ENCODE measurements around the gene RYR2.
A peak's percentile ranks its signal among the peaks of the same experiment; 100 is the strongest.

Gene RYR2

DNA sequence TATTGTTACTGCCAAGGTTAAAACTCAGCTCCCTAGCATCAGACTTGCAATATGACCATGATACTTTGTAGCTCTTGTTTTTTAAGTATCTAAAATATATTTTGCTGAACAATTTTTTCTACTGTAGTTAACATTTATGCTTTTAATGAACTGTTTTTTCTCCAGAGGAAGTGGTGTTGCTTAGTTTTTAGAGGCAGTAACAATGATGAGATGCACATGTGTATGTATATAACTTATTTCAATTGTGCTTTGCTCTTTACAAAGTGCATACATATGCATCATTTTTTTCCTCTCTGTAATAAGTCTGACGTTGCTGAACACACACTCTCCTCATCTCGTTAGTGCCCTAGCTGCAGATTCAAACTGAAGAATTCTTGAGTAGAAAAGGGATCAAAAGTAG, 430.0 kb downstream of the RYR2 start:
- TF ChIP-seq, protein P1, sequence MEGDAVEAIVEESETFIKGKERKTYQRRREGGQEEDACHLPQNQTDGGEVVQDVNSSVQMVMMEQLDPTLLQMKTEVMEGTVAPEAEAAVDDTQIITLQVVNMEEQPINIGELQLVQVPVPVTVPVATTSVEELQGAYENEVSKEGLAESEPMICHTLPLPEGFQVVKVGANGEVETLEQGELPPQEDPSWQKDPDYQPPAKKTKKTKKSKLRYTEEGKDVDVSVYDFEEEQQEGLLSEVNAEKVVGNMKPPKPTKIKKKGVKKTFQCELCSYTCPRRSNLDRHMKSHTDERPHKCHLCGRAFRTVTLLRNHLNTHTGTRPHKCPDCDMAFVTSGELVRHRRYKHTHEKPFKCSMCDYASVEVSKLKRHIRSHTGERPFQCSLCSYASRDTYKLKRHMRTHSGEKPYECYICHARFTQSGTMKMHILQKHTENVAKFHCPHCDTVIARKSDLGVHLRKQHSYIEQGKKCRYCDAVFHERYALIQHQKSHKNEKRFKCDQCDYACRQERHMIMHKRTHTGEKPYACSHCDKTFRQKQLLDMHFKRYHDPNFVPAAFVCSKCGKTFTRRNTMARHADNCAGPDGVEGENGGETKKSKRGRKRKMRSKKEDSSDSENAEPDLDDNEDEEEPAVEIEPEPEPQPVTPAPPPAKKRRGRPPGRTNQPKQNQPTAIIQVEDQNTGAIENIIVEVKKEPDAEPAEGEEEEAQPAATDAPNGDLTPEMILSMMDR (IDR thresholded peaks at IDR 0.05; ENCODE audit: insufficient read depth, low read depth, low read length, missing control alignments) = no peak
- DNase-seq (ENCODE audit: low read depth) = no peak
- no peak overlapping the region for H3K4me3 ChIP-seq (ENCODE audit: low read depth, low read length)

DNA sequence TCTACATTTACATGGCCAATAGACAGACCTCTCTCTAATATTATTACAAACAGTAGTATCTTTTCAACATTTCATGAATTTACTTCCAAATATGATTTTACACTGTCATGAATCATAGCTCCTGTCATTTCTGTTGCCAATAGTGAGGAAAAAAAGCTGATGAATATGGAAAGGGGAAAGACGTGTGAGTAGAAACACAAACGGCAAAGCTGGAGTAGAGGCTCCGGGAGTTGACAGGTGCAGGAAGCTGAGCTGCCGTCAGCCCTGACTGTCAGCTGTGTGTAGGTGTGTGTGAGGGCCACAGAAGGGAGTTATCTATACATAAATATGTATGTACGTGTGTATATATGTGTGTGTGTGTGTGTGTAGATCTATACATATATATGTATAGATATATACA, 431.9 kb downstream of the RYR2 start:
- no peak overlapping the region for H3K4me3 ChIP-seq (ENCODE audit: low read depth, low read length)
- DNase-seq (ENCODE audit: low read depth) = no peak
- TF ChIP-seq, protein P1 (IDR thresholded peaks at IDR 0.05; ENCODE audit: insufficient read depth, low read depth, low read length, missing control alignments) = no peak

DNA sequence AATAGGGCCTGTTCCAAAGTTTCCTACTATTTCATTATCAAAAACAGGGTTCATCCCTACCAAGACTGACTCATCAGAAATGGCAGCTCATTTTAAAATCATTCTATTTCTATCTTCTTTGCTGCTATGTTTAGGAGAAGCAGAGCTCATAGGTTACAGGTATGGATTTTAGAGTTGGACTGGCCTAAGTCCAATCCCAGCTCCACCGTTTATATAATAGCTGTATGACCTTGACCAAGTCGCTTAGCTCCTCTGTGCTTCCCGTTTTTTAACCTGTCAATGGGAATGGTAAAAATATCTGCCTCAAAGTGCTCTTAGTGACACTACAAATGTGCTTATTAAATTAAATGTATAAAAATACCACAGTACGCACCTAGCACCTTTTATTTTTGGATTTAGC, 436.1 kb downstream of the RYR2 start:
- TF ChIP-seq, protein P1 (IDR thresholded peaks at IDR 0.05; ENCODE audit: insufficient read depth, low read depth, low read length, missing control alignments) = no peak
- DNase-seq (ENCODE audit: low read depth) = no peak
- H3K4me3 ChIP-seq (ENCODE audit: low read depth, low read length) = no peak overlapping the region

DNA sequence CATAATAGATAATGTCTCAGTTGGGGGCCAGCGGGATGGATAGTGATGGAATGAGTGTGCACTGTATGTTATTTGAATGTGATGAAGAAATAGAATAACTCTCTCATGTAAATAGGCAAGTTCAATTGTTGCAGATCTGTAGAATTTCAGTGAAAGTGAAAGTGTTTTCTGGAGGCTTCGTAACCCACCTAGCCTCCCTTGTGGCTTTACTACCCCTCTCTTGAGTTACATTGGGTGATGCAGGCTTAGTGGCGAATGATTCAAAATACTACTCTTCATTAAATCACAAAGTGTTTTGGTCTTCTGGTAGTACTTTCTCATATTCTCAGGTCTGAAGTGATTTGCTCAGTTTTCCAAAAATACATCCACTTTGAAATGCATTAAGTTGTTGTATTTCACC, 436.9 kb downstream of the RYR2 start:
- H3K4me3 ChIP-seq (ENCODE audit: low read depth, low read length) = no peak overlapping the region
- TF ChIP-seq, protein P1 (IDR thresholded peaks at IDR 0.05; ENCODE audit: insufficient read depth, low read depth, low read length, missing control alignments) = no peak
- DNase-seq (ENCODE audit: low read depth) = no peak

DNA sequence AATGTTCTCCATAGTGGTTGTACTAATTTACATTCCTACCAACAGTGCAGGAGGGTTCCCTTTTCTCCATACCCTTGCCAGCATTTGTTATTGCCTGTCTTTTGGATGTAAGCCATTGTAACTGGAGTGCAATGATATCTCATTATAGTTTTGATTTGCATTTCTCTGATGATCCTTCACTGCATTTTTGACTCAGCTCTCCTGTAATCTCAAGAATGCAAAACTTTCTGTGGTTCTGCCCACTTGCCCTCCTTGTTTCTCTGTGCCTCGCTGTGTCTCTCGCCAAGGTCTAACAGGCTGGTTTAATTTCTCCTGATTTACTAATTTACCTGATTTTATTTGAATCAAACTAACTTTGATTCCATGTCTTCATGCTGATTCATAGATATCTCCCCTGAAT, 440.8 kb downstream of the RYR2 start:
- H3K4me3 ChIP-seq (ENCODE audit: low read depth, low read length) = no peak overlapping the region
- DNase-seq (ENCODE audit: low read depth) = no peak
- TF ChIP-seq, protein P1 (IDR thresholded peaks at IDR 0.05; ENCODE audit: insufficient read depth, low read depth, low read length, missing control alignments) = no peak

DNA sequence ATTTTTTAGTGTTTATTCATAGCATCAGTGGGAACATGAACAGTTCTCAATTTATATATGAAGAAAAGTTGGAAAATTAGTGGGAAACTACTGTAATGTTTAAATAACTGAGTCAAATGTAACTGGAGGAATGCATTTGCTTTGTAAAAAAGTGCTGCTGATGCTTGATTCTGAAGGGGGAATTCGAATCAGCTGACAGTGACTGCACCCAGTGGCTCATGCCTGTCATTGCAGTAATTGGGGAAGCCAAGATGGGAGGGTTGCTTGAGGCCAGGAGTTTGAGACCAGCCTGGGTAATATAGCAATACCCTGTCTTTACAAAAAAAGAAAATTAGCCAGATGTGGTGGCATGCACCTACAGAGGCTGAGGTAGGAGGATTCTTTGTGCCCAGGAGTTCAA, 450.4 kb downstream of the RYR2 start:
- H3K4me3 ChIP-seq (ENCODE audit: low read depth, low read length) = no peak overlapping the region
- TF ChIP-seq, protein P1 (IDR thresholded peaks at IDR 0.05; ENCODE audit: insufficient read depth, low read depth, low read length, missing control alignments) = peak; percentile 12
- peak; percentile 4 for DNase-seq (ENCODE audit: low read depth)

DNA sequence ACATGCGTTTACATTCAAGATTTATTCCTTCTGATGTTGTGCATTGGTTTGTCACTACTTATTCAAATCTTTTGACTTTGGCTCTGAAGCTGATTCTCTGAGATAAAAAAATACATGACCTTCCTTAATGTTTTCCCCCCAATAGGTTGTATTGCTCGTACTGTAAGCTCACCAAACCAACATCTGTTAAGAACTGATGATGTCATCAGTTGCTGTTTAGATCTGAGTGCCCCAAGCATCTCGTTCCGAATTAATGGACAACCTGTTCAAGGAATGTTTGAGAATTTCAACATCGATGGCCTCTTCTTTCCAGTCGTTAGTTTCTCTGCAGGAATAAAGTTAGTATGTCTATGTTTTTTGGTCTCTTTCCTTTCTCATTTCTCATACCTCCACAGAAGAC, 458.6 kb downstream of the RYR2 start:
- no peak overlapping the region for H3K4me3 ChIP-seq (ENCODE audit: low read depth, low read length)
- TF ChIP-seq, protein P1 (IDR thresholded peaks at IDR 0.05; ENCODE audit: insufficient read depth, low read depth, low read length, missing control alignments) = no peak
- no peak for DNase-seq (ENCODE audit: low read depth)
